ENCODE results near the gene SOX5. TPM values are rescaled to one million over a fixed set of nuclear protein-coding genes. Genes with fewer than 3 reads are reported as not detected.
A peak's percentile ranks its signal among the peaks of the same experiment; 100 is the strongest.

Gene SOX5
- total and polyA plus RNA-seq, 9 of the 15 experiments (the other 6 are each of a cell fraction or from before 2014, with no cell fraction given): 8.3 to 16.5 (median 11.9) TPM

DNA sequence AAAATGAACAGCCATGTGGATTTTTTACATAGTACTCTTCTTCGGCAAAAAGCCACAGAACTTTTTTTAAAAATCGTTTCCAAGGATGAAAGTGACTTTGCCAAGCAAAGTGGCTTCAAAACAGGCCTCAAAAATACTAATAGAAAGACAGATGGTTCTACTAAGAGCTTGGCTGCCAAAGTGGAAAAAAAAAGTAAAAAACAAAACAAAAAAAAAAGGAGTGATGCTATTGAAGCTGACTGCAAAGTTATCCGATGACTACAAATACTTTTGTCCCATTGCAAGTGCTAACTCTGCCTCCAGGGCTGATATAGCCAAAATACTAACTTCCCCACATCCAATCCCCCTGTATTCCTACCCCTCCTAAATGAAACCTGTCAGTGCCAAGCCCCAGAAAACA is 277.6 kb downstream of the SOX5 start:
- no peak overlapping the region for H3K9ac ChIP-seq (ENCODE audit: insufficient read depth in 1 of 2, low read depth in 2 of 2, low read length in 2 of 2)
- H3K9me1 ChIP-seq (ENCODE audit: control insufficient read depth, insufficient read depth, low read length): no peaks in the 10 kb centered on the region
- H3K4me1 ChIP-seq (replicated peaks in 1 of 2; ENCODE audit: control insufficient read depth in 2 of 2, insufficient read depth in 2 of 2, low read length in 2 of 2): no peaks in the 10 kb centered on the region; a peak in 1 of 5 replicates
- TF ChIP-seq MEF2A (IDR thresholded peaks at IDR 0.05; ENCODE audit: control insufficient read depth, low read depth, low read length) (no peak), CBFB (CRISPR knock-in tag; IDR thresholded peaks at IDR 0.05) (no peak), TAL1 (IDR thresholded peaks at IDR 0.05) (no peak), BRD9 (IDR thresholded peaks at IDR 0.05; ENCODE audit: low read depth, partially characterized antibody) (no peak), ZNF224 (CRISPR knock-in tag; IDR thresholded peaks at IDR 0.05) (no peak), CCAR2 (IDR thresholded peaks at IDR 0.05; ENCODE audit: low read depth, low read length) (no peak), RBM34 (IDR thresholded peaks at IDR 0.05; ENCODE audit: borderline replicate concordance, insufficient read depth, low read length) (no peak), ZNF263 (CRISPR knock-in tag; IDR thresholded peaks at IDR 0.05; ENCODE audit: borderline replicate concordance) (no peak), ZNF668 (CRISPR knock-in tag; IDR thresholded peaks at IDR 0.05) (no peak), PHF20 (IDR thresholded peaks at IDR 0.05; ENCODE audit: partially characterized antibody) (no peak), ZNF707 (CRISPR knock-in tag; conservative IDR thresholded peaks at IDR 0.05) (no peak), ASH1L (IDR thresholded peaks at IDR 0.05; ENCODE audit: borderline replicate concordance, low read depth, partially characterized antibody) (no peak), HDAC2 (IDR thresholded peaks at IDR 0.05) (no peak), FOXJ2 (tag; IDR thresholded peaks at IDR 0.05) (no peak), ZBTB43 (CRISPR knock-in tag; IDR thresholded peaks at IDR 0.05) (no peak), SAFB (IDR thresholded peaks at IDR 0.05; ENCODE audit: borderline replicate concordance, low read depth, low read length) (no peak), GABPB2 (CRISPR knock-in tag; conservative IDR thresholded peaks at IDR 0.05) (no peak)
- TF ChIP-seq, protein P1, sequence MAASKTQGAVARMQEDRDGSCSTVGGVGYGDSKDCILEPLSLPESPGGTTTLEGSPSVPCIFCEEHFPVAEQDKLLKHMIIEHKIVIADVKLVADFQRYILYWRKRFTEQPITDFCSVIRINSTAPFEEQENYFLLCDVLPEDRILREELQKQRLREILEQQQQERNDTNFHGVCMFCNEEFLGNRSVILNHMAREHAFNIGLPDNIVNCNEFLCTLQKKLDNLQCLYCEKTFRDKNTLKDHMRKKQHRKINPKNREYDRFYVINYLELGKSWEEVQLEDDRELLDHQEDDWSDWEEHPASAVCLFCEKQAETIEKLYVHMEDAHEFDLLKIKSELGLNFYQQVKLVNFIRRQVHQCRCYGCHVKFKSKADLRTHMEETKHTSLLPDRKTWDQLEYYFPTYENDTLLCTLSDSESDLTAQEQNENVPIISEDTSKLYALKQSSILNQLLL (CRISPR knock-in tag; IDR thresholded peaks at IDR 0.05; ENCODE audit: borderline replicate concordance): no peak
- TF ChIP-seq, protein P2, sequence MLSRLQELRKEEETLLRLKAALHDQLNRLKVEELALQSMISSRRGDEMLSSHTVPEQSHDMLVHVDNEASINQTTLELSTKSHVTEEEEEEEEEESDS (CRISPR knock-in tag; IDR thresholded peaks at IDR 0.05): no peak
- CTCF ChIA-PET (ENCODE audit: low intra/inter-chr PET ratio): no interaction called here
- no peaks in the 10 kb centered on the region for H3K36me3 ChIP-seq (ENCODE audit: control insufficient read depth, insufficient read depth, low read length)
- H3K4me3 ChIP-seq: no peak overlapping the region
- no peak overlapping the region for H3K4me2 ChIP-seq (ENCODE audit: insufficient read depth, low read length)
- no peaks in the 10 kb centered on the region for H3K27me3 ChIP-seq (ENCODE audit: control insufficient read depth in 2 of 2, insufficient read depth in 2 of 2, low read length in 2 of 2)
- DNase-seq (ENCODE audit: extremely low read depth in 1 of 4, low spot score in 3 of 4) (no peak), ATAC-seq (peak; percentile 25; the same call in 1 of the 3 replicates), FAIRE-seq (no peak)
- H3K27ac ChIP-seq (ENCODE audit: extremely low read depth, low read depth, low read length): no peak overlapping the region
- no TSS peak for BruUV-seq (replicated peaks)
- in situ Hi-C loops (cut with MboI): no loop called here
- 76% methylated on average over 3 of the region's 3 CpGs for WGBS (ENCODE audit: insufficient coverage, low coverage, missing lambda C conversion rate)
- H2AFZ ChIP-seq (ENCODE audit: low read depth, low read length): no peak overlapping the region
- no peaks in the 10 kb centered on the region for H4K20me1 ChIP-seq (replicated peaks; ENCODE audit: control insufficient read depth, insufficient read depth, low read length)
- peaks cover 3% of the 10 kb centered on the region; the same call in 1 of the 3 replicates for H3K79me2 ChIP-seq (ENCODE audit: control insufficient read depth, insufficient read depth, low read length)
- intact Hi-C loops (cut with micrococcal nuclease): loop anchor here (10.0 kb wide), 1 partner anchor 63 kb away; no protein-coding TSS in a partner anchor
- no peaks in the 10 kb centered on the region for H3K9me3 ChIP-seq (replicated peaks; ENCODE audit: control insufficient read depth, insufficient read depth, low read depth, low read length)
- POLR2A ChIA-PET: interaction anchor here (0.9 kb wide), 1 partner anchor 14 kb away, joined by 3 read pairs; no protein-coding TSS in a partner anchor
